Natural killer cell (primary cell): ENCODE measurements around the gene CLK1. TPM values are rescaled to one million over a fixed set of nuclear protein-coding genes. Genes with fewer than 3 reads are reported as not detected.

Source experiments
- ATAC-seq, 3 donors: fragments of 150-1000 bp in 2 of 3; fragments of 200-7000 bp in 1 of 3; cut with Tn5 transposase; 1 replicate in 1 of 3; 2 replicates in 2 of 3; pipeline ENCODE4 v1.10.0; 2021; ENCODE audit warnings: mild to moderate bottlenecking in 2 of 3, moderate library complexity in 2 of 3
- DNase-seq, 2 donors: peaks; one replicate each; pipeline versions ENCODE4 v3.0.0 to v3.0.0-alpha.2; 2013 to 2021; ENCODE audit warnings: mixed read lengths in 1 of 2
- H3K27ac ChIP-seq: one replicate; pipeline ENCODE4 v1.5.1; 2013; ENCODE audit warnings: mild to moderate bottlenecking, low read length
- H3K27me3 ChIP-seq: one replicate; pipeline ENCODE4 v1.6.1; 2013; ENCODE audit warnings: low read length; ENCODE audit not compliant: control insufficient read depth, insufficient read depth
- H3K36me3 ChIP-seq: one replicate; pipeline ENCODE4 v1.6.1; 2013; ENCODE audit warnings: low read length; ENCODE audit not compliant: control insufficient read depth, insufficient read depth
- H3K4me1 ChIP-seq: one replicate; pipeline ENCODE4 v1.6.1; 2013; ENCODE audit warnings: low read length; ENCODE audit not compliant: control insufficient read depth, insufficient read depth
- H3K4me3 ChIP-seq: one replicate; pipeline ENCODE4 v1.5.1; 2013; ENCODE audit warnings: low read length
- H3K9me3 ChIP-seq: one replicate; pipeline ENCODE4 v1.6.1; 2013; ENCODE audit warnings: low read length; ENCODE audit not compliant: control insufficient read depth, insufficient read depth
- H3K27ac Mint-ChIP-seq, 2 donors: one replicate each; pipeline ENCODE4 v1.8.0; 2022; ENCODE audit warnings: mild to moderate bottlenecking in 2 of 2, mixed read lengths in 2 of 2, moderate library complexity in 1 of 2
- H3K27me3 Mint-ChIP-seq, 2 donors: one replicate each; pipeline ENCODE4 v1.8.0; 2022; ENCODE audit warnings: low read depth in 2 of 2, mixed read lengths in 2 of 2
- H3K36me3 Mint-ChIP-seq: one replicate; pipeline ENCODE4 v1.8.0; 2022; ENCODE audit warnings: mixed read lengths
- H3K4me1 Mint-ChIP-seq, 2 donors: one replicate each; pipeline ENCODE4 v1.8.0; 2022; ENCODE audit warnings: mixed read lengths in 2 of 2
- H3K4me3 Mint-ChIP-seq: one replicate; pipeline ENCODE4 v1.8.0; 2022; ENCODE audit warnings: mild to moderate bottlenecking, moderate library complexity, mixed read lengths
- H3K9me3 Mint-ChIP-seq, 2 donors: one replicate each; pipeline ENCODE4 v1.8.0; 2022; ENCODE audit warnings: mixed read lengths in 2 of 2
- CTCF ChIP-seq: fragments of 200-600 bp; IDR thresholded peaks from one replicate; pipeline ENCODE4 v1.8.0; 2022; ENCODE audit warnings: antibody characterized with exemption
- WGBS: methylation state at CpG from one replicate; pipeline ENCODE4 v1.1.7; 2013; ENCODE audit warnings: missing lambda C conversion rate; ENCODE audit not compliant: insufficient coverage; 5-methylcytosine and 5-hydroxymethylcytosine counted together
- intact Hi-C: fragments of 100-400 bp; cut with micrococcal nuclease; formaldehyde crosslinking; loops from one replicate; pipeline ENCODE4 v1.14.2; 2022
- total RNA-seq, 4 donors: library from RNA; stranded (reverse); fragments of 120-200 nt in 1 of 4; gene quantifications; one replicate each; pipeline versions ENCODE4 v1.2.3 to v1.2.4, GENCODE V29; 2013 to 2022

CLK1 gene
- total RNA-seq, 3 donors from 2014 or later (not counting 1 experiment from before 2014, with no cell fraction given) = 975 to 1,296 (median 1,070) TPM

GRCh38 chr2:200905618-200906296 is 41.3 kb upstream of the CLK1 start:
- Histone ChIP-seq H3K27me3 (no peaks in the 10 kb centered on the region), H3K9me3 (no peaks in the 10 kb centered on the region), H3K4me3 (no peak overlapping the region), H3K27ac (no peak overlapping the region), H3K4me1 (no peaks in the 10 kb centered on the region), H3K36me3 (peaks cover 32% of the 10 kb centered on the region)
- H3K9me3 Mint-ChIP-seq = no peaks in the 10 kb centered on the region
- no peak overlapping the region for H3K27ac Mint-ChIP-seq
- no peaks in the 10 kb centered on the region for H3K36me3 Mint-ChIP-seq
- TF ChIP-seq CTCF = peak; percentile 49
- peaks cover 6 to 8% of the 10 kb centered on the region in 2 donors for H3K4me1 Mint-ChIP-seq
- intact Hi-C loops = loop anchor here (1.0 kb wide), 2 partner anchors 164 to 272 kb away; no protein-coding TSS in a partner anchor
- WGBS = no CpG with 5 or more reads among the region's 2 CpGs
- no peaks in the 10 kb centered on the region for H3K27me3 Mint-ChIP-seq
- ATAC-seq (peak in 2 of 3 donors; percentile 37 to 45), DNase-seq (peak; percentile 29 to 66)
- no peak overlapping the region for H3K4me3 Mint-ChIP-seq

GRCh38 chr2:200901459-200902072 is 37.1 kb upstream of the CLK1 start:
- 0% methylated on average over 4 of the region's 4 CpGs for WGBS
- Histone ChIP-seq H3K36me3 (peaks cover 51% of the 10 kb centered on the region), H3K9me3 (no peaks in the 10 kb centered on the region), H3K4me1 (no peaks in the 10 kb centered on the region), H3K4me3 (no peak overlapping the region), H3K27ac (peak overlapping the region; percentile 34), H3K27me3 (no peaks in the 10 kb centered on the region)
- H3K4me1 Mint-ChIP-seq = peaks cover 6 to 8% of the 10 kb centered on the region in 2 donors
- H3K27me3 Mint-ChIP-seq = no peaks in the 10 kb centered on the region
- ATAC-seq (peak; percentile 100), DNase-seq (peak; percentile 55 to 91)
- no peaks in the 10 kb centered on the region for H3K9me3 Mint-ChIP-seq
- TF ChIP-seq CTCF = peak; percentile 87
- H3K36me3 Mint-ChIP-seq = peaks cover 15% of the 10 kb centered on the region
- H3K4me3 Mint-ChIP-seq = no peak overlapping the region
- intact Hi-C loops = loop anchor here (1.0 to 2.0 kb wide), 6 partner anchors 168 to 331 kb away; no protein-coding TSS in a partner anchor
- H3K27ac Mint-ChIP-seq = peak overlapping the region; percentile 63

- Histone ChIP-seq H3K9me3 (no peaks in the 10 kb centered on the region), H3K4me1 (no peaks in the 10 kb centered on the region), H3K4me3 (no peak overlapping the region), H3K36me3 (peaks cover 68% of the 10 kb centered on the region), H3K27me3 (no peaks in the 10 kb centered on the region), H3K27ac (no peak overlapping the region)
- Mint-ChIP-seq H3K27ac (peak overlapping the region in 1 of 2 donors; percentile 4), H3K27me3 (no peaks in the 10 kb centered on the region), H3K9me3 (no peaks in the 10 kb centered on the region), H3K4me1 (peaks cover 6 to 8% of the 10 kb centered on the region in 2 donors), H3K4me3 (no peak overlapping the region), H3K36me3 (peaks cover 31% of the 10 kb centered on the region)
- no peak for TF ChIP-seq CTCF
- intact Hi-C loops = no loop called here
- no peak for DNase-seq
- ATAC-seq = no peak
Measured at GRCh38 chr2:200899482-200899881, 35.0 kb upstream of the CLK1 start.
